Upper lobe of left lung (tissue), 6 donors: ENCODE results near the gene ZBTB48. TPM values are rescaled to one million over a fixed set of nuclear protein-coding genes. Genes with fewer than 3 reads are reported as not detected.

ENCODE experiments used
- ATAC-seq, 2 donors: fragments of 200-7000 bp; cut with Tn5 transposase; one replicate each; pipeline ENCODE4 v1.9.1; 2022; ENCODE audit warnings: mild to moderate bottlenecking in 2 of 2, moderate library complexity in 2 of 2; ENCODE audit not compliant: low FRiP score in 2 of 2
- DNase-seq, 2 donors: peaks; one replicate each; pipeline ENCODE4 v3.0.0-alpha.2; 2019 to 2020
- H3K27ac ChIP-seq, 4 donors: fragments of 200-600 bp; sonication (generic); one replicate each; pipeline ENCODE4 v1.5.1; 2016 to 2019
- H3K27me3 ChIP-seq, 4 donors: fragments of 200-600 bp; sonication (generic); one replicate each; pipeline ENCODE4 v1.5.1; 2017 to 2019
- H3K36me3 ChIP-seq, 4 donors: fragments of 200-600 bp; sonication (generic); one replicate each; pipeline ENCODE4 v1.5.1; 2016 to 2019
- H3K4me1 ChIP-seq, 4 donors: fragments of 200-600 bp; sonication (generic); one replicate each; pipeline ENCODE4 v1.5.1; 2018 to 2019
- H3K4me3 ChIP-seq, 4 donors: fragments of 200-600 bp; sonication (generic); one replicate each; pipeline ENCODE4 v1.5.1; 2017 to 2019; ENCODE audit warnings: mild to moderate bottlenecking in 2 of 4, moderate library complexity in 1 of 4
- H3K9me3 ChIP-seq, 4 donors: fragments of 200-600 bp; sonication (generic); one replicate each; pipeline ENCODE4 v1.5.1; 2018 to 2019
- EP300 ChIP-seq, 4 donors: sonication (generic); formaldehyde crosslinking; IDR thresholded peaks; one replicate each; pipeline ENCODE4 v1.5.1; 2017; ENCODE audit warnings: antibody characterized with exemption in 4 of 4, control low read depth in 2 of 4
- POLR2A ChIP-seq, 4 donors: fragments of 450-650 bp; IDR thresholded peaks; one replicate each; pipeline ENCODE4 v1.5.1; 2016 to 2017; ENCODE audit warnings: antibody characterized with exemption in 4 of 4, mild to moderate bottlenecking in 2 of 4
- POLR2AphosphoS5 ChIP-seq, 2 donors: sonication (generic); formaldehyde crosslinking; IDR thresholded peaks; one replicate each; pipeline ENCODE4 v1.5.1; 2017; ENCODE audit warnings: antibody characterized with exemption in 2 of 2
- WGBS, 2 donors: methylation state at CpG; one replicate each; pipeline ENCODE4 v1.1.5; 2017 to 2018; 5-methylcytosine and 5-hydroxymethylcytosine counted together
- total RNA-seq, 6 donors: library from RNA; depleted of rRNA in 4 of 6; stranded (reverse); fragments of >200 nt in 4 of 6; gene quantifications; one replicate each; pipeline versions ENCODE4 v1.1.0 to v1.2.1, GENCODE V29; 2016 to 2021
- TF ChIP-seq, protein P1 (sequence below), 6 experiments: fragments of 450-650 bp in 4 of 6; fragments of 200-600 bp in 2 of 6; sonication (generic) in 2 of 6; IDR thresholded peaks; one replicate each; pipeline ENCODE4 v1.5.1; 2016 to 2019; ENCODE audit warnings: antibody characterized with exemption in 6 of 6
- donor health status: DM: no; HTN: no; CAD: no; lungs with moderate emphysema.
- donor health status: DM: no; HTN: yes; CAD: no; lungs with severe emphysema.

The ZBTB48 gene
- total RNA-seq, 6 donors from 2014 or later = 16.2 to 56.6 (median 36.9) TPM

- Histone ChIP-seq H3K4me3 (no peak overlapping the region), H3K4me1 (peaks cover 0 to 18% (median 8%) of the 10 kb centered on the region in 4 donors), H3K9me3 (no peaks in the 10 kb centered on the region), H3K36me3 (peaks cover 6 to 92% (median 65%) of the 10 kb centered on the region in 4 donors), H3K27ac (peak overlapping the region in 2 of 4 donors; percentile 15 to 35), H3K27me3 (no peaks in the 10 kb centered on the region)
- ATAC-seq (no peak), DNase-seq (no peak)
- TF ChIP-seq, protein P1, sequence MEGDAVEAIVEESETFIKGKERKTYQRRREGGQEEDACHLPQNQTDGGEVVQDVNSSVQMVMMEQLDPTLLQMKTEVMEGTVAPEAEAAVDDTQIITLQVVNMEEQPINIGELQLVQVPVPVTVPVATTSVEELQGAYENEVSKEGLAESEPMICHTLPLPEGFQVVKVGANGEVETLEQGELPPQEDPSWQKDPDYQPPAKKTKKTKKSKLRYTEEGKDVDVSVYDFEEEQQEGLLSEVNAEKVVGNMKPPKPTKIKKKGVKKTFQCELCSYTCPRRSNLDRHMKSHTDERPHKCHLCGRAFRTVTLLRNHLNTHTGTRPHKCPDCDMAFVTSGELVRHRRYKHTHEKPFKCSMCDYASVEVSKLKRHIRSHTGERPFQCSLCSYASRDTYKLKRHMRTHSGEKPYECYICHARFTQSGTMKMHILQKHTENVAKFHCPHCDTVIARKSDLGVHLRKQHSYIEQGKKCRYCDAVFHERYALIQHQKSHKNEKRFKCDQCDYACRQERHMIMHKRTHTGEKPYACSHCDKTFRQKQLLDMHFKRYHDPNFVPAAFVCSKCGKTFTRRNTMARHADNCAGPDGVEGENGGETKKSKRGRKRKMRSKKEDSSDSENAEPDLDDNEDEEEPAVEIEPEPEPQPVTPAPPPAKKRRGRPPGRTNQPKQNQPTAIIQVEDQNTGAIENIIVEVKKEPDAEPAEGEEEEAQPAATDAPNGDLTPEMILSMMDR (IDR thresholded peaks at IDR 0.05) = no peak
- TF ChIP-seq EP300 (IDR thresholded peaks at IDR 0.05) (no peak), POLR2A (IDR thresholded peaks at IDR 0.05) (no peak), POLR2AphosphoS5 (IDR thresholded peaks at IDR 0.05) (no peak)
- WGBS, 2 donors = 49 to 53% methylated on average over 5 of the region's 5 CpGs
Observed at GRCh38 chr1:6546326-6546725, 33.5 kb upstream of the ZBTB48 start.

DNA sequence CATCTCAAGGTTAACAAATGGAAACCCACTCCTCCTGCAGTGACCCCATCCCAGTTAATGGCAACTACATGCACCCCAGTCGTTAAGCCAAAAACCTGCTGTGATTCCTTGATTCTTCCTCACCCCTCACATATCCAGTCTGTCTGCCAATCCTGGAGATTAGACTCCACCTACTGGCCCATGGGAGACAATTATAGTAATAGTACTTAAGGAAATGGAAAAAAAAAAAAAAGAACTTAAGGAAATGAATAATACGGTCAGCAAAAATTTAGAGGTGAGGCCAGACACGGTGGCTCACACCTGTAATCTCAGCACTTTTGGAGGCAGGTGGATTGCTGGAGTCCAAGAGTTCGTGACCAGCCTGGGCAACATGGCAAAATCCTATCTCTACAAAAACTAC lies 32.5 kb upstream of the ZBTB48 start:
- peaks cover 3 to 83% (median 62%) of the 10 kb centered on the region in 4 donors for H3K36me3 ChIP-seq
- H3K27me3 ChIP-seq = no peaks in the 10 kb centered on the region
- H3K4me1 ChIP-seq = peaks cover under 1 to 18% (median 8%) of the 10 kb centered on the region in 4 donors
- no peak overlapping the region for H3K4me3 ChIP-seq
- ATAC-seq (no peak), DNase-seq (no peak)
- H3K9me3 ChIP-seq = no peaks in the 10 kb centered on the region
- H3K27ac ChIP-seq = no peak overlapping the region
- no peak for TF ChIP-seq POLR2AphosphoS5 (IDR thresholded peaks at IDR 0.05)
- TF ChIP-seq EP300 (IDR thresholded peaks at IDR 0.05) = no peak
- TF ChIP-seq, protein P1 (IDR thresholded peaks at IDR 0.05) = no peak
- TF ChIP-seq POLR2A (IDR thresholded peaks at IDR 0.05) = no peak
- 57 to 58% methylated on average over 4 of the region's 4 CpGs for WGBS, 2 donors

DNA sequence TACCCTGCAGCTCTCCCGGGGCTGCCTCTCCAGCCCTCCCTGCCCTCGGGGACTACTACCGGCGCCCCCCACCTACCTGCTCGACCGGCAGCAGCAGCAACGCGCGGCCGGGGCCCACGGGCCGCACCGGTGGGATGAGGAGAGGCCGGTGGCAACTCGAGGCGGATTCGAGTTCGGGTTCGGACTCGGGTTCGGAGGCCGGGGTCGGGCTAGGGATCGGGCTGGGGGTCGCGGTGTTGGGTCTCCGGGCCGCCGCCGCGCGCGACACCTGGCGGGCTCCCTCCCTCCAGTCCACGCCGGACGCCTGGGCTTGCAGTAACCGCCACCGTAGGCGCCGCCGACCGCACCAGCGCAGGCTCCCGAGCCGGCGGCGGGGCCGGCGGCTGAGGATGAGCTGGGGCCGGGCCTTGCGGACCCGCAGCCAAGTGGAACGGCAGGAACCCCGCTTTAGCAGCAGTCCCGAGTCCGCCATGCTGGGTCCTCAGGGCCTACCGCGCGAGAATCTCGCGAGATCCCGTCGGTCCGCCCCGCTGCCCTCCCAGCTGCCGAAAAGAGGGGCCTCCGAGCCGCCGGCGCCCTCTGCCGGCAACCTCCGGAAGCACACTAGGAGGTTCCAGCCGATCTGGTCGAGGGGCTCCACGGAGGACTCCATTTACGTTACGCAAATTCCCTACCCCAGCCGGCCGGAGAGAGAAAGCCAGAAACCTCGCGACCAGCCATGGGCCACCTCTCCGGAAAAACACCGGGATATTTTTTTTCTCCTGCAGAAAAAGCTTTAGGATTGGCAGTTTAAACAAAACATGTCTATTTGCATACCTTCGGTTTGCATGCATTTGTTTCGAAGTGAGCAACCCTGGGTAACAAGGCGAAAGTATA lies 25.5 kb upstream of the ZBTB48 start, which contains the start of gene NOL9:
TSS of gene NOL9 (minus strand) at position 483 of the 876 bp plus-strand sequence. CDS start at position 472, 11 bp downstream.
- peaks cover 19 to 27% (median 23%) of the 10 kb centered on the region in 4 donors for H3K4me1 ChIP-seq
- H3K27me3 ChIP-seq = no peaks in the 10 kb centered on the region
- ATAC-seq (peak; percentile 96 to 100), DNase-seq (peak; percentile 96 to 99)
- 5 to 16% methylated on average over 13 to 22 of the region's 87 CpGs for WGBS, 2 donors
- peak within 1 kb of the TSS; percentile 74 to 84 (median 80) for H3K27ac ChIP-seq
- peaks cover 0 to 18% (median 11%) of the 10 kb centered on the region in 4 donors for H3K36me3 ChIP-seq
- TF ChIP-seq, protein P1 (IDR thresholded peaks at IDR 0.05) = peak; percentile 92 to 99 (median 97)
- TF ChIP-seq POLR2AphosphoS5 (IDR thresholded peaks at IDR 0.05) = peak; percentile 55 to 74
- TF ChIP-seq POLR2A (IDR thresholded peaks at IDR 0.05) = peak in 1 of 4 donors; percentile 67
- peak in 1 of 4 donors; percentile 27 for TF ChIP-seq EP300 (IDR thresholded peaks at IDR 0.05)
- peak within 1 kb of the TSS; percentile 66 to 94 (median 82) for H3K4me3 ChIP-seq
- H3K9me3 ChIP-seq = no peaks in the 10 kb centered on the region

DNA sequence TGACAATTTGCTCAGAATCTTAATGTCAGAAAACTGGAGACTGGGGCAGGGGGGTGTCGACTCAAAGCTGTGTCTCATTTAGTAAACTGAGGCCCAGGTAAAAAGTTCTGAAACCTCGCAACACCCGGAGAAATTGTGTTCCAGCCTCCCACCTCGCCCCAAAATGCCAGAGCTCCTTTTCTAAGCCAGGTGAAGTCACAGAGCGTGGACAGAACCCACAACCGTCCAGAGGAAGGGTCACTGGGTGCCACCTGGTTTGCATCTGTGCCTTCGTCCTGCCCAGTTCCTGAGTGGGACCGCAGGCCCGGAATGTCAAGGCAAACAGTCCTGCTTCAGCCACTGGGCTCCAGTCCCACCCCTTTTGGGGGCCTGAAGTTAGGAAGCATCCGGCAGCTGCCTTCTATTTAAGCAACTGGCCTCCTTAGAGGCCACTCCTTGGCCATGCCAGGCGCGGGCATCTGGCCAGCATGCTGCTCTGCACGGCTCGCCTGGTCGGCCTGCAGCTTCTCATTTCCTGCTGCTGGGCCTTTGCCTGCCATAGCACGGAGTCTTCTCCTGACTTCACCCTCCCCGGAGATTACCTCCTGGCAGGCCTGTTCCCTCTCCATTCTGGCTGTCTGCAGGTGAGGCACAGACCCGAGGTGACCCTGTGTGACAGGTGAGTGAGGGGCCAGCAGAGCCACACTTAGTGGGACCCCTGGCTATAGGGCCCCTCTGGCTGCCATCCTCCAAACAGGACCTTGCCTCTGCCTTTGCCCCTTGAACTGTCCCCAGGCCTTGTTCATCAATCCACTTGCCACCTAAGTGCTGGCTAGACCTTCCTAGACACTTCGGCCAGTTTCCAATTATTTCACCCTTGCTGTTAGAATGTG lies 24.7 kb upstream of the ZBTB48 start, which contains the start of gene TAS1R1:
TSS of gene TAS1R1 (plus strand) at position 401 of the 872 bp plus-strand sequence. CDS start at position 468, 67 bp downstream.
- Histone ChIP-seq H3K27me3 (no peaks in the 10 kb centered on the region), H3K9me3 (no peaks in the 10 kb centered on the region), H3K4me1 (peaks cover 19 to 27% (median 23%) of the 10 kb centered on the region in 4 donors), H3K4me3 (peak within 1 kb of the TSS; percentile 66 to 94 (median 82)), H3K27ac (peak within 1 kb of the TSS; percentile 74 to 84 (median 80)), H3K36me3 (peaks cover 0 to 9% (median 2%) of the 10 kb centered on the region in 4 donors)
- WGBS, 2 donors = 72 to 89% methylated on average over 8 to 19 of the region's 19 CpGs
- TF ChIP-seq, protein P1 (IDR thresholded peaks at IDR 0.05) = no peak
- no peak for TF ChIP-seq EP300 (IDR thresholded peaks at IDR 0.05)
- ATAC-seq = peak; percentile 11 to 17
- DNase-seq = peak; percentile 33 to 86
